ENCODE data around the gene TPX2.

Gene TPX2

DNA sequence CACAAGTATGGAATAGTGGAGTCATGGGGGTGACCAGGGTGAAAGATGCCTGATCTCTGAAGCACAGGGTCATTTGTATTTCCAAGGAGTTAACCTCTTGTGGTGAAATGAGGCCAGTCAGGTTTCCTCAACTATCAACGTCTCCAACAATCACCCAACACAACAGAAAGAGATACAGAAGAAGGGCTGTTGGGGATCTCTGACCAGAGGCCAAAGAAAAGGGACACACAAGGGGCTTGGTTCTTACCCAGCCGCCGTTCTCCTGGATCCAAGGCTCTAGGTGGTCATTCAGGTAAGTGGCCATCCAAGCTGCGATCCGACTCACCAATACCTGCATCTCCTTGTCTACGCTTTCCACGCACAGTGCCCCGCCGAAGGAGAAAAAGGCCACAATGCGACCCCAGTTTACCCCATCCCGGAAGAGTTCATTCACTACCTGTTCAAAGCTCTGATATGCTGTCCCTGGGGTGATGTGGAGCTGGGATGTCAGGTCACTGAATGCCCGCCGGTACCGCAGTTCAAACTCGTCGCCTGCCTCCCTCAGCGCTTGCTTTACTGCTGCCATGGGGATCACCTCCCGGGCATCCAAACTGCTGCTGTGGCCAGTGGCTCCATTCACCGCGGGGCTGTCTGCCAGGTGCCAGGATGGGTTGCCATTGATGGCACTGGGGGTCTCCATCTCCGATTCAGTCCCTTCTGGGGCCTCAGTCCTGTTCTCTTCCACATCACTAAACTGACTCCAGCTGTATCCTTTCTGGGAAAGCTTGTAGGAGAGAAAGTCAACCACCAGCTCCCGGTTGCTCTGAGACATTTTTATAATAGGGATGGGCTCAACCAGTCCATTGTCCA is 17.5 kb upstream of the TPX2 start:
- no peak for DNase-seq (ENCODE audit: low read depth, low spot score)
- no peaks in the 10 kb centered on the region for H3K27me3 ChIP-seq (ENCODE audit: control insufficient read depth, insufficient read depth, low read length)
- no peaks in the 10 kb centered on the region; the same call in 1 of the 2 replicates for H3K36me3 ChIP-seq (ENCODE audit: control insufficient read depth, insufficient read depth, low read length)
- no CpG with 5 or more reads among the region's 22 CpGs for WGBS (ENCODE audit: insufficient coverage, insufficient read length)
- H3K9me3 ChIP-seq (ENCODE audit: control insufficient read depth, insufficient read depth, low read length) = no peaks in the 10 kb centered on the region
- peaks cover 18% of the 10 kb centered on the region for H3K4me1 ChIP-seq (ENCODE audit: control insufficient read depth, insufficient read depth, low read length)
- H3K27ac ChIP-seq (ENCODE audit: low read length) = no peak overlapping the region
- peak overlapping the region; percentile 56; the same call in 1 of the 2 replicates for H3K4me3 ChIP-seq (ENCODE audit: low read length)

DNA sequence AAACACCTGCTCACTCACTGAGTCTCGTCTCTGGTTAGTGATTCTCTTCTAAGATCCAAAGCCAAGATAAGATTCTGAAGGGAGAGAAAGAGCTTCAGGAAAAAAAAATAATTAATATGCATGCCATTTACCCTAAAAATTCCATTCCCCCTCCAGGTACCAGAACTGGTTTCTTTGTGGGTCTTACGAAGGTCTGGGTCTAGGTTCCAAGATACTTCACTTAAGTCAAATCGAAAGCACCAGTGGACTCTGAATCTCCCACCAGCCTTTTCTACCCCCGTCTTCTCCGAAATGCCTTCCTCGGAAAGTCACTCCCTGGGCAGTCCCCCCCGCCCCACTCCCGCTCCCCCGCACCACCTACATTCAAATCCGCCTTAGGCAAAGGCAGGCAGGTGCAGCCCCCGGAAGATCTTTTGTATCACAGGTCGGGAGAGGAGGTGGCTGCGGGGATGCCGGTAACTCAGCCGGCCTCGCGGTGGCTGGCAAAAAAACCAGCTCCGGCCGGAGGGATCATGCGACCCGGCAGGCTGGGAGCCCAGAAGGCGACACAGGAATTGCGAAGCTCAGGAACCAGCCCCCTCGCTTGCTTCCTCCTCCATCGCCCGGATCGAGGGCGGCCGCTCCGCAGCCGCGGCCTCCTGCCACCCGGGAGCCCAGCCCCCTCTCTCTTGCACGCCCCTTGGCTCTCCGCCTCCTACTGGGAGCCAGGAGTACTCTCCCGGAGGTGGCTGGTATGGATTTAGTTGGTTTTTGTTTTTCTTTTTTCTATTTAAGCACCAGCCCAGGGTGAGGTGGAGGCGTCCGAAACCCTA is 16.6 kb upstream of the TPX2 start, which contains the start of gene BCL2L1:
BCL2L1 (minus strand) TSS at position 612 of the 812 bp plus-strand sequence. CDS start 650 bp downstream, outside the sequence.
- H3K36me3 ChIP-seq (ENCODE audit: control insufficient read depth, insufficient read depth, low read length) = no peaks in the 10 kb centered on the region; the same call in 1 of the 2 replicates
- DNase-seq (ENCODE audit: low read depth, low spot score) = no peak
- no peaks in the 10 kb centered on the region for H3K9me3 ChIP-seq (ENCODE audit: control insufficient read depth, insufficient read depth, low read length)
- H3K4me1 ChIP-seq (ENCODE audit: control insufficient read depth, insufficient read depth, low read length) = peaks cover 17% of the 10 kb centered on the region
- H3K27me3 ChIP-seq (ENCODE audit: control insufficient read depth, insufficient read depth, low read length) = no peaks in the 10 kb centered on the region
- WGBS (ENCODE audit: insufficient coverage, insufficient read length) = no CpG with 5 or more reads among the region's 38 CpGs
- no peak within 1 kb of the TSS for H3K27ac ChIP-seq (ENCODE audit: low read length)
- peak within 1 kb of the TSS; percentile 64 for H3K4me3 ChIP-seq (ENCODE audit: low read length)

DNA sequence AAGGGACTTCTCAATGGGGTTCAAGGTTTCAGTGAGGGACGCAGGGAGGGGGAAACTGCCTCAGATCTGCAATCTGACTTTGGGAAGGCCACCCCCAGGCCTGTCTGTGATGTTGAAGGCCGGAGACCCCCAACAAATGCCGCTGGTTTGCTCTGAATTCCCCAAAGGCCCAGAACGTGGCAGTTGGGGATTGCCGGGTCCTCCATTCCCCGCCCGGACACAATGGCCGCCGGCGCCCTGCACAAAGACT is 16.1 kb upstream of the TPX2 start:
- DNase-seq (ENCODE audit: low read depth, low spot score) = no peak
- H3K36me3 ChIP-seq (ENCODE audit: control insufficient read depth, insufficient read depth, low read length) = no peaks in the 10 kb centered on the region; the same call in 1 of the 2 replicates
- no CpG with 5 or more reads among the region's 10 CpGs for WGBS (ENCODE audit: insufficient coverage, insufficient read length)
- no peaks in the 10 kb centered on the region for H3K27me3 ChIP-seq (ENCODE audit: control insufficient read depth, insufficient read depth, low read length)
- no peak overlapping the region for H3K27ac ChIP-seq (ENCODE audit: low read length)
- H3K9me3 ChIP-seq (ENCODE audit: control insufficient read depth, insufficient read depth, low read length) = no peaks in the 10 kb centered on the region
- peaks cover 17% of the 10 kb centered on the region for H3K4me1 ChIP-seq (ENCODE audit: control insufficient read depth, insufficient read depth, low read length)
- H3K4me3 ChIP-seq (ENCODE audit: low read length) = peak overlapping the region; percentile 56

DNA sequence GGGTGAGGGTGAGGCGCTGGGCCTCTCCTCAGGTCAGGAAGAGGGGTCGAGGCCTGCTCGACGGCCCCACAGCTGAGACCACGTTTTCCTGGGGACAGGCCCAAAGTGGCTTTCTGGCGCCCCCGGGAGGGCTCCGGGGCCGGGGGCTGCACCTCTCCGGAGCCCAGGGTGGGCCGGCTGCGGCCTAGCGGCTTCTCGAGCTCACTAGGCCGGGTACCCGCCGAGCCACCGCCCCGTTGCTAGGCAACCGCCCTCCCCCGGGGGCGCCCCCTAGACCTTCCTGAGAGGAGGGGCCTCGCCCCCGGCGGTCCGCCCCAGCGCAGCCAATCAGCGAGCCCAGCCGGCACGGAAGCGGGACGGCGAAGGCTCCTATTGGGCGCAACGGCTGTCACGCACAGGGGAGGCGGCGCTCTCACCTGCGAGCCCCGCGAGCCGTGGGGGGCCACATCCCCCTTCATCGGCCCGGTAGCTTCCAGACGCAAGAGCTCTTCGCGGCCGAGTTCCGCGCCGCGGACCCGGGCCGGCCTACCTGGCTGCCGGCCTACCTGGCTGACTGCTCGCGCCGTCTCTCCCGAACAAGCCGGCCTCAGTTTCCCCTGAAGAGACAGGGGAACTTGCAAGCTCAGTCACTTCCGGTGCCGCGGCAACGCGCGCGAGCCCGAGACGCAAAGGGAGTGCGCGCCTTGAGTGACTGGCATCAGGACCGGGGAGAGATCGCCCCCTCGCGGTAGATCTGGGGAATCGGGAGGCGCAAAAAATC is 15.6 kb upstream of the TPX2 start:
- Histone ChIP-seq H3K4me3 (ENCODE audit: low read length) (peak overlapping the region; percentile 64), H3K27ac (ENCODE audit: low read length) (no peak overlapping the region)
- no CpG with 5 or more reads among the region's 77 CpGs for WGBS (ENCODE audit: insufficient coverage, insufficient read length)

DNA sequence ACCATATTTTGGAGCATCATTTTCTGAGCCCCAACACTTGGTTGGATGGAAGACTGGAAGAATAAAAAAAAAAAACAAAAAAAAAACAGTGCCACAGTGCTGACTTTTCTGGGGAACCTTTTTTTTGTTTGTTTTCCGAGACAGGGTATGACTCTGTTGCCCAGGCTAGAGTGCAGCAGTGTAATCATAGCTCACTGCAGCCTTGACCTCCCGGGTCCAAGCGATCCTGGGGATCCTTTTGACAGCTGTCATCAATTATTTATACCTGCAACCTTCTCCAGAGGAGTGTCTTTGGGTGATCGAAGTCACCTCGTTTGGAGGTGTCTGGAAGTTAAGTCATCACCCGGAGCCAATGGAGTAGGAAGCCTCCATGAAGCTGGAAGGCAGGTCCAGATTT is 7.8 kb upstream of the TPX2 start:
- WGBS (ENCODE audit: insufficient coverage, insufficient read length) = no CpG with 5 or more reads among the region's 6 CpGs
- no peaks in the 10 kb centered on the region for H3K9me3 ChIP-seq (ENCODE audit: control insufficient read depth, insufficient read depth, low read length)
- DNase-seq (ENCODE audit: low read depth, low spot score) = no peak
- H3K27me3 ChIP-seq (ENCODE audit: control insufficient read depth, insufficient read depth, low read length) = no peaks in the 10 kb centered on the region
- no peaks in the 10 kb centered on the region for H3K36me3 ChIP-seq (ENCODE audit: control insufficient read depth, insufficient read depth, low read length)
- H3K27ac ChIP-seq (ENCODE audit: low read length) = no peak overlapping the region
- H3K4me3 ChIP-seq (ENCODE audit: low read length) = no peak overlapping the region
- no peaks in the 10 kb centered on the region for H3K4me1 ChIP-seq (ENCODE audit: control insufficient read depth, insufficient read depth, low read length)

More for the DNA sequence above, 15.6 kb upstream of the TPX2 start:
- Histone ChIP-seq H3K4me1 (ENCODE audit: control insufficient read depth, insufficient read depth, low read length) (peaks cover 17% of the 10 kb centered on the region), H3K36me3 (ENCODE audit: control insufficient read depth, insufficient read depth, low read length) (no peaks in the 10 kb centered on the region; the same call in 1 of the 2 replicates), H3K9me3 (ENCODE audit: control insufficient read depth, insufficient read depth, low read length) (no peaks in the 10 kb centered on the region), H3K27me3 (ENCODE audit: control insufficient read depth, insufficient read depth, low read length) (no peaks in the 10 kb centered on the region)
- DNase-seq (ENCODE audit: low read depth, low spot score) = peak; percentile 98

DNA sequence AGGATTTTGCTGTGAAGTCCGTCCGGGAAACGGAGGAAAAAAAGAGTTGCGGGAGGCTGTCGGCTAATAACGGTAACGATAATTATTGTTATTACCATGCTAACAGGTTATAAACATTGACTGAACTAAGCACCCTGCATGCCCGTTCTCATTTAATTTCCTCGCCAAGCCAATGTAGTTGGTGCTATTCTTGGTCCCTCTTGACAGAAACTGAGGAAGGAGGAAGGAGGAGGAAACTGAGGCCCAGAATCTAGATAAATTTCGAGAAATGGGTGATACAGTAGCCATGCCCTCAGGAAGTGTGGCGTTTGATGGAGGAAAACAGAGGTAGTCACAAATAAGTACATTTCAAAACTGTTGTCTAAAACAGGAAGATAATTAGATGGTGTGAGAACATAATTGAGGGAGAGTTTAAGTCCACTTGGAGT is 474 bp downstream of the TPX2 start:
- Histone ChIP-seq H3K27me3 (ENCODE audit: control insufficient read depth, insufficient read depth, low read length) (no peaks in the 10 kb centered on the region), H3K36me3 (ENCODE audit: control insufficient read depth, insufficient read depth, low read length) (no peaks in the 10 kb centered on the region), H3K27ac (ENCODE audit: low read length) (no peak overlapping the region), H3K4me1 (ENCODE audit: control insufficient read depth, insufficient read depth, low read length) (no peaks in the 10 kb centered on the region), H3K9me3 (ENCODE audit: control insufficient read depth, insufficient read depth, low read length) (no peaks in the 10 kb centered on the region), H3K4me3 (ENCODE audit: low read length) (peak overlapping the region; percentile 71)
- no peak for DNase-seq (ENCODE audit: low read depth, low spot score)
- no CpG with 5 or more reads among the region's 11 CpGs for WGBS (ENCODE audit: insufficient coverage, insufficient read length)

DNA sequence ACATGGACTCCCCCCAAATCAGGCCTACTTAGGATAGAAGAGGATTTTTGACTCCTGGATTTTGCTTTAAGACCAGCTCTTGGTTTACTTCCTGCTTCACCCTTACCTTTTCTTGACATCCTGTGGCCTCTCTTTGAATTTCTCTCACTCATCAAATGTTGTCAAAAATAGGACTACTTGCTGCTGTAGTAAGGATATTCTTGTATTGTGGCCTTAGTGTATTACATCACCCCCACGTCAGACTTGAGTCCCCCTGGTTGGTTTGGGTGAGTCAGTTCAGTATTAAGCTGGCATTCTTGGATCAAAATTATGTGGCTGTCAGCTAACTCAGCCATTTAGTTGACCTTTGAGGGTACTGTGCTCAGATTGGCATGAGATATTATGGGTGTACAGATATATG is 1.1 kb downstream of the TPX2 start:
- no peak overlapping the region for H3K27ac ChIP-seq (ENCODE audit: low read length)

DNA sequence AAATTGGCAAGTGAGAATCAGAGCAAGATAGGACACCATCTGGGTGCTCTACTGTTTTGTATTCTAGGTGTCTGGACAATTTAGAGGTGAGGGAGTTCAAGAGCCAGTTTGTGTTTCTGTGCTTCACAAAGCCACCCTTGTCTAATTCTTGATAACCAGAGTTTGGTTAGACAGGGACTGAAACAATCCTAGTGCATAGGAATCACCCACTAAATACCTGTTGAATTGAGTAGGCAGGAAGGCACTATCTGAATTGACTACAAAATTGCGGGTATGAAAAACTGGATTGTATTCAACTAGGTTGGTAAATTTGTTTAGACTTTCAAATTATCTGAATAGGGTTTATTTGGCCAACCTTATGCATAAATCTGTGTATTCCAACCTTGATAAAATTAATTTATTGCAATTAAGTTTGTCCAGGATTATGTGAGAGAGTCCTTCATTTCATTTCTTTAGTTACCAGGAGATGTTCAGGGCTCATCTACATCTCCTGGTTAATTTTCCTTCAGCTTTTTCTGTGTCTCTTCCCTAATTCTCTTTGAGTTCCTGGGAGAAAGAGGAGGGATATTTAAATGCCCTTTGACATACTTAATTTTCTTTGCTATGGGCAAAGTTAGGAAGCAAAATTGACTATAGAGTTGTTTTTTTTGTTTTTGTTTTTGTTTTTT is 1.7 kb downstream of the TPX2 start:
- peak overlapping the region; percentile 0; the same call in 1 of the 2 replicates for H3K4me3 ChIP-seq (ENCODE audit: low read length)
- H3K36me3 ChIP-seq (ENCODE audit: control insufficient read depth, insufficient read depth, low read length) = no peaks in the 10 kb centered on the region
- H3K4me1 ChIP-seq (ENCODE audit: control insufficient read depth, insufficient read depth, low read length) = no peaks in the 10 kb centered on the region
- no peak for DNase-seq (ENCODE audit: low read depth, low spot score)
- no peaks in the 10 kb centered on the region for H3K9me3 ChIP-seq (ENCODE audit: control insufficient read depth, insufficient read depth, low read length)
- no peak overlapping the region for H3K27ac ChIP-seq (ENCODE audit: low read length)
- no peaks in the 10 kb centered on the region for H3K27me3 ChIP-seq (ENCODE audit: control insufficient read depth, insufficient read depth, low read length)
- WGBS (ENCODE audit: insufficient coverage, insufficient read length) = no CpG with 5 or more reads among the region's 1 CpG

More for the DNA sequence above, 1.1 kb downstream of the TPX2 start:
- Histone ChIP-seq H3K4me3 (ENCODE audit: low read length) (peak overlapping the region; percentile 0; the same call in 1 of the 2 replicates), H3K4me1 (ENCODE audit: control insufficient read depth, insufficient read depth, low read length) (no peaks in the 10 kb centered on the region), H3K27me3 (ENCODE audit: control insufficient read depth, insufficient read depth, low read length) (no peaks in the 10 kb centered on the region), H3K36me3 (ENCODE audit: control insufficient read depth, insufficient read depth, low read length) (no peaks in the 10 kb centered on the region), H3K9me3 (ENCODE audit: control insufficient read depth, insufficient read depth, low read length) (no peaks in the 10 kb centered on the region)
- no CpG with 5 or more reads among the region's 1 CpG for WGBS (ENCODE audit: insufficient coverage, insufficient read length)
- DNase-seq (ENCODE audit: low read depth, low spot score) = no peak

DNA sequence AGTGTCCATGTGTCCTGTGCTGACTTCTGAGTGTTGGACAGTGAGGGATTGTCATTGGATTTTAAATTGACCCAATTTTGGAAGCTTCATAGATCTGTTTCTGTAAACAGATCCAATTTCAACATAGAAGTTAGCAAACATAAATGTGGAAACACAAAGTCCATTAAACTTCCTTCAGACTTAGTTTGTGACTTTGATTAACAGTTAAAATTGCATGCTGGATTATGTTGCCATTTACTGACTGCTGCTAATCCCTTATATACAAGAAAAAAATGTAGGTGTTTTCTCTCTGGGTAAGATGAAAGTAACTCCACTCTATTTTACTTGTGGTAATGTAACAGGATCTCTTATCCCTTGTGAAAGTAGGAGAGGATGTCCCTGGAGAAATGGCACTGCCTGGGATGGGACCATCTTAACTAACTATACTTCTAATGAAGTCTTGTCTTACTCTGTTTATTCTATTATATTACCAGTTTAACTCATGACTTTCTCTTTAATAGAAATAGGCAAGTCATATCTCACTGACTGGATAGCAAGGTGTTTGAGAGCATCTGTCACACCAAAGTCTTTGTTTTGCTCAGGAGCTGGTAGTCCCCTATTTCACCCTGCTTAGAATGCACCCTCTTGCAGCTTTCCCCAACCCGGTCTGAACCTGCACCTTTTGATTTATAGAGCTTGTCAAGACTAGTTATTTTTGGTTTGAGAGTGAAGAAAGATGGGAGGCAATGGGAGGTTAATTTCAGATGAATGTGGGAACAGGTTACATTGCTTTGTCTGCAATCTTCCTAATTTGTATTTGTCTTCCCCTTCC is 7.2 kb downstream of the TPX2 start:
- Histone ChIP-seq H3K9me3 (ENCODE audit: control insufficient read depth, insufficient read depth, low read length) (no peaks in the 10 kb centered on the region), H3K36me3 (ENCODE audit: control insufficient read depth, insufficient read depth, low read length) (no peaks in the 10 kb centered on the region), H3K27me3 (ENCODE audit: control insufficient read depth, insufficient read depth, low read length) (no peaks in the 10 kb centered on the region), H3K27ac (ENCODE audit: low read length) (no peak overlapping the region), H3K4me3 (ENCODE audit: low read length) (no peak overlapping the region), H3K4me1 (ENCODE audit: control insufficient read depth, insufficient read depth, low read length) (no peaks in the 10 kb centered on the region)
- DNase-seq (ENCODE audit: low read depth, low spot score) = no peak
- no CpG with 5 or more reads among the region's 1 CpG for WGBS (ENCODE audit: insufficient coverage, insufficient read length)
